CD4-positive, alpha-beta T cell treated with Interleukin-15 for 1 hour (primary cell): ENCODE measurements around the gene LLGL2.
"Not testable (repeated sequence)": the region's sequence is repeated elsewhere in the genome, so short reads cannot be mapped to it uniquely, and the experiment has no call there.

Source experiments
- DNase-seq: peaks from one replicate; pipeline ENCODE4 v3.0.0-alpha.2; 2020

Gene LLGL2

GRCh38 chr17:75507733-75508719, 17.5 kb upstream of the LLGL2 start:
- DNase-seq: no peak

GRCh38 chr17:75508931-75509361, 16.6 kb upstream of the LLGL2 start:
- no peak for DNase-seq

- DNase-seq: no peak
Measured at GRCh38 chr17:75509528-75510258, 15.8 kb upstream of the LLGL2 start.

- no peak for DNase-seq
Measured at GRCh38 chr17:75511270-75511609, 14.3 kb upstream of the LLGL2 start.

GRCh38 chr17:75511610-75512575, 13.6 kb upstream of the LLGL2 start:
- no peak for DNase-seq

- DNase-seq: no peak
Measured at GRCh38 chr17:75512926-75513640, 12.4 kb upstream of the LLGL2 start.

GRCh38 chr17:75513641-75514000, 11.9 kb upstream of the LLGL2 start:
- DNase-seq: no peak

- DNase-seq: no peak
Measured at GRCh38 chr17:75514299-75514918, 11.1 kb upstream of the LLGL2 start.

- no peak for DNase-seq
Measured at GRCh38 chr17:75514919-75515495, 10.5 kb upstream of the LLGL2 start.

- peak; percentile 77 for DNase-seq
Measured at GRCh38 chr17:75515496-75516254, 9.8 kb upstream of the LLGL2 start, which contains the start of gene CASKIN2. Gene CASKIN2, minus strand, starts transcription at chr17:75515537. Its CDS starts 1,733 bp downstream, at chr17:75513804.

- peak; percentile 94 for DNase-seq
Measured at GRCh38 chr17:75516255-75516618, 9.3 kb upstream of the LLGL2 start, which contains the start of gene TSEN54. Gene TSEN54, plus strand, starts transcription at chr17:75516528. Its CDS starts 33 bp downstream, at chr17:75516561.

GRCh38 chr17:75516619-75517296, 8.7 kb upstream of the LLGL2 start:
- DNase-seq: no peak

GRCh38 chr17:75517297-75517865, 8.1 kb upstream of the LLGL2 start:
- no peak for DNase-seq

- peak; percentile 56 for DNase-seq
Measured at GRCh38 chr17:75518201-75518600, 7.3 kb upstream of the LLGL2 start.

GRCh38 chr17:75518983-75519537, 6.4 kb upstream of the LLGL2 start:
- DNase-seq: no peak

- not testable (repeated sequence) for DNase-seq
Measured at GRCh38 chr17:75520413-75520812, 5.1 kb upstream of the LLGL2 start.

GRCh38 chr17:75521290-75521689, 4.2 kb upstream of the LLGL2 start:
- no peak for DNase-seq

GRCh38 chr17:75521951-75522727, 3.4 kb upstream of the LLGL2 start:
- DNase-seq: no peak
